Activated CD8-positive, alpha-beta T cell treated with anti-CD3 and anti-CD28 coated beads for 36 hours (primary cell): ENCODE data around the gene KIRREL3. TPM values are rescaled to one million over a fixed set of nuclear protein-coding genes. Genes with fewer than 3 reads are reported as not detected.
A peak's percentile ranks its signal among the peaks of the same experiment; 100 is the strongest.

ENCODE experiments used
- ATAC-seq: fragments of 200-7000 bp; cut with Tn5 transposase; one replicate; pipeline ENCODE4 v1.10.0; 2021; ENCODE audit warnings: mild to moderate bottlenecking, moderate library complexity
- CTCF ChIA-PET: fragments of 350-600 bp; sonication (Branson Sonifier 250); formaldehyde crosslinking; loops from one replicate; lab custom pipeline; 2021; ENCODE audit warnings: antibody characterized with exemption; lab: Charles Lee
- POLR2A ChIA-PET: fragments of 350-600 bp; sonication (Branson Sonifier 250); formaldehyde crosslinking; loops from one replicate; lab custom pipeline; 2021; ENCODE audit warnings: antibody characterized with exemption; lab: Charles Lee
- DNase-seq: peaks from one replicate; pipeline ENCODE4 v3.0.0-alpha.2; 2020
- H3K27ac Mint-ChIP-seq: one replicate; pipeline ENCODE4 v1.8.0; 2021; ENCODE audit warnings: mild to moderate bottlenecking, mixed read lengths
- H3K27me3 Mint-ChIP-seq: one replicate; pipeline ENCODE4 v1.8.0; 2021; ENCODE audit warnings: mixed read lengths
- H3K36me3 Mint-ChIP-seq: one replicate; pipeline ENCODE4 v1.8.0; 2021; ENCODE audit warnings: low read depth, mixed read lengths
- H3K4me1 Mint-ChIP-seq: one replicate; pipeline ENCODE4 v1.8.0; 2021; ENCODE audit warnings: low read depth, mixed read lengths
- H3K4me3 Mint-ChIP-seq: one replicate; pipeline ENCODE4 v1.8.0; 2021; ENCODE audit warnings: mild to moderate bottlenecking, moderate library complexity, mixed read lengths
- H3K9me3 Mint-ChIP-seq: one replicate; pipeline ENCODE4 v1.8.0; 2021; ENCODE audit warnings: mixed read lengths
- intact Hi-C: fragments of 100-400 bp; cut with micrococcal nuclease; formaldehyde crosslinking; loops from one replicate; pipeline ENCODE4 v1.10.0; 2022
- total RNA-seq, 2 experiments: library from RNA; stranded (reverse); gene quantifications; one replicate each; pipeline ENCODE4 v1.2.3, GENCODE V29; 2021
- TF ChIP-seq, protein P1 (sequence below): fragments of 200-600 bp; IDR thresholded peaks from one replicate; pipeline ENCODE4 v1.8.0; 2022; ENCODE audit warnings: antibody characterized with exemption, mild to moderate bottlenecking

Gene KIRREL3
- total RNA-seq, 2 experiments from 2014 or later = not detected

DNA sequence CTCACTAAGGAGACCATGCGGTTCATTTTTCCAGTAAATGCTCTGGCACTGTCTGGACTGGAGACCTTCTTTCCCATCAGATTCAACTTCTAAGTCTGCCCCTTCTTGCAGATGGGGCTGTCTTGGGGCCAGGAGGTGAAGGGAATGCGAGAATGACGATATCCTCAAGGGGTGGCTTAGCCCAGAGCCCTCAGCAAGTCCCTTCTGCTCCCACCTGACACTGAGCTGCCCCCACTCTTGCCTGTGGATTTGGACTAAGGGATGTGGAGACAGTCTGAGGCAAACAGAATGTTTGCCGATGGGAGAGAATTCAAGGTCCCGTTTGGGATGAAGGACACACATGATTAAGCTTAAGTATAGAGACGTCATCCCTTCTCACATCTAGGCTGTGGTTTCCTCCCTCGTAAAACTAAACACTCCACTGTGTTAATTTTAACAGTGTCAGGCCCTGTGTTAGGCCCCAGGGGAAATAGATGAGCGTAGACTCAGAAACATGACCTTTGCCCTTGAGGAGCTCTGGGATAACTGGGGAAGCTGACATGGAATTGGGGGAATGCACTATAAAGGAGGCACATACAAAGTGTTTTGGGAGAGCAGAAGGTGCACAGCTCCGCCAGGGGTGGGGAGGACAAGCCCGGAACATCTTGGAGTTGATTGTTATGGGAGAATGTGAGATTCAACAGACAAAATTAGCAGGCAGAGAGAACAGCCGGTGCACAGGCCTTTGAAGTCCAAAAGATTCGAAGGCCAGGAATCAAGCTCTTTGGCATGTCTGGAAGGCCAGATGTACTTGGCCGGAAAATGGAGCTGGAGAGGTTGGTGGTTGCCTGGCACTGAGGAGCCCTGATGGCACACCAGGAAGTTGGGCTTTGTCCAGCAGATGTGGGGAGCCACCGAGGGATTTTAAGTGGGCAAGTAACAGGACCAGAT is 573.5 kb downstream of the KIRREL3 start:
- DNase-seq (no peak), ATAC-seq (no peak)
- intact Hi-C loops = no loop called here
- CTCF ChIA-PET = interaction anchor here (1.8 kb wide), 1 partner anchor 53 kb away, joined by 5 read pairs; no protein-coding TSS in a partner anchor
- POLR2A ChIA-PET = no interaction called here
- Mint-ChIP-seq H3K27ac (no peak overlapping the region), H3K36me3 (no peaks in the 10 kb centered on the region), H3K4me3 (no peak overlapping the region), H3K27me3 (no peaks in the 10 kb centered on the region), H3K9me3 (no peaks in the 10 kb centered on the region), H3K4me1 (no peaks in the 10 kb centered on the region)
- TF ChIP-seq, protein P1, sequence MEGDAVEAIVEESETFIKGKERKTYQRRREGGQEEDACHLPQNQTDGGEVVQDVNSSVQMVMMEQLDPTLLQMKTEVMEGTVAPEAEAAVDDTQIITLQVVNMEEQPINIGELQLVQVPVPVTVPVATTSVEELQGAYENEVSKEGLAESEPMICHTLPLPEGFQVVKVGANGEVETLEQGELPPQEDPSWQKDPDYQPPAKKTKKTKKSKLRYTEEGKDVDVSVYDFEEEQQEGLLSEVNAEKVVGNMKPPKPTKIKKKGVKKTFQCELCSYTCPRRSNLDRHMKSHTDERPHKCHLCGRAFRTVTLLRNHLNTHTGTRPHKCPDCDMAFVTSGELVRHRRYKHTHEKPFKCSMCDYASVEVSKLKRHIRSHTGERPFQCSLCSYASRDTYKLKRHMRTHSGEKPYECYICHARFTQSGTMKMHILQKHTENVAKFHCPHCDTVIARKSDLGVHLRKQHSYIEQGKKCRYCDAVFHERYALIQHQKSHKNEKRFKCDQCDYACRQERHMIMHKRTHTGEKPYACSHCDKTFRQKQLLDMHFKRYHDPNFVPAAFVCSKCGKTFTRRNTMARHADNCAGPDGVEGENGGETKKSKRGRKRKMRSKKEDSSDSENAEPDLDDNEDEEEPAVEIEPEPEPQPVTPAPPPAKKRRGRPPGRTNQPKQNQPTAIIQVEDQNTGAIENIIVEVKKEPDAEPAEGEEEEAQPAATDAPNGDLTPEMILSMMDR = no peak

- H3K4me3 Mint-ChIP-seq = no peak overlapping the region
- CTCF ChIA-PET = interaction anchor here (1.8 kb wide), 1 partner anchor 54 kb away, joined by 5 read pairs; no protein-coding TSS in a partner anchor
- H3K4me1 Mint-ChIP-seq = no peaks in the 10 kb centered on the region
- no peaks in the 10 kb centered on the region for H3K9me3 Mint-ChIP-seq
- intact Hi-C loops = no loop called here
- H3K36me3 Mint-ChIP-seq = no peaks in the 10 kb centered on the region
- POLR2A ChIA-PET = no interaction called here
- TF ChIP-seq, protein P1 = no peak
- DNase-seq = no peak
- H3K27ac Mint-ChIP-seq = no peak overlapping the region
- ATAC-seq = no peak
- H3K27me3 Mint-ChIP-seq = no peaks in the 10 kb centered on the region
Observed at GRCh38 chr11:126426106-126426505, 574.5 kb downstream of the KIRREL3 start.

DNA sequence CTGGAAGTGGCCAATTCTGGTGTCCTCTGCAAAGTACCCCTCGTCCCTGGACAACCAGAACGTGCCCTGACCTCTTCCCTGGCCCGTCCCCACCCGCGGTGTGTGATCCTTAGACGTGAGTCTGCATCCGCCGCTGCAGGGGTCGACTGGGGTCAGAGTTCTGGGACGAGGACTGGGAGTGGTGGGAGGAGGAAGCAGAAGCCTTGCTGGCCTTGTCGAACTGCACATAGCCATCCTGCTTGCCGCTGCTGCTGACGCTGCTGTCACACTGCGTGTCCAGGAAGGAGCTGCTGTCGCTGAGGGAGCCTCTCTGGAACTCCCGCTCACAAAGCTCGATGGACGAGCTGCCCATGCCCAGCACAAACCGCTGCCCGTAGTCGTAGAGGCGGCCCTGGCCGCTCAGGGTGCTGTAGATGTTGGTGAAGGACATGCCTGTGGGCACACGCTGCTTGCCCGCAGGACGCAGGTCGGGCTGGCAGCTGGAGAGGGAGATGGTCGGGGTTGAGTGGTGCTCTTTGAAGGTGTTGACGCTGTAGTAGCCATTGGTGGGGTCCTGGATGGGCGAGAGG is 576.0 kb downstream of the KIRREL3 start:
- intact Hi-C loops = no loop called here
- TF ChIP-seq, protein P1 = no peak
- H3K4me3 Mint-ChIP-seq = no peak overlapping the region
- H3K27ac Mint-ChIP-seq = peak overlapping the region; percentile 22
- no peaks in the 10 kb centered on the region for H3K9me3 Mint-ChIP-seq
- H3K27me3 Mint-ChIP-seq = peaks cover 3% of the 10 kb centered on the region
- H3K4me1 Mint-ChIP-seq = peaks cover 8% of the 10 kb centered on the region
- DNase-seq (no peak), ATAC-seq (no peak)
- CTCF ChIA-PET = no interaction called here
- POLR2A ChIA-PET = no interaction called here
- no peaks in the 10 kb centered on the region for H3K36me3 Mint-ChIP-seq

DNA sequence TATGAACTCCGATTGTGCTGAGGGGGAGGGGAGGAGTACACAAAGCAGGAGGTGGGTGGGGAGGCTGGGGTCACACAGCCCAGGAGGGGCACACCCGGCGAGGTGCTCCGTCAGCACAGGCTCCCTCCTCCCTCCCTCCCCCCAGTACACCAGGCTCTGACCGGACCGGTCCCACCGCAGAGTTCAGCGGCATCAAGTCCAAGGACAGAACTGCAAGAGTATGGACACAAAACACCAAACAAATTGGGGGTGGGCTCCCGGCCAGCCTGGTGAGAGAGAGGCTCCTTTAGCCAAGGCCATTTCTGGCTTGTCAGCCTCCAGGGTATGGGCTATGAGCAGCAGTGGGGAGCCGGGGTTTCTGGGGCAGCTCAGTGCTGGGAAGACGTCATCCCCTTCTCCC is 576.8 kb downstream of the KIRREL3 start:
- ATAC-seq (no peak), DNase-seq (no peak)
- H3K4me1 Mint-ChIP-seq = peaks cover 8% of the 10 kb centered on the region
- no peaks in the 10 kb centered on the region for H3K9me3 Mint-ChIP-seq
- ChIA-PET CTCF (interaction anchor here (1.4 kb wide), 1 partner anchor 17 kb away, joined by 3 read pairs; no protein-coding TSS in a partner anchor), POLR2A (no interaction called here)
- TF ChIP-seq, protein P1 = no peak
- intact Hi-C loops = no loop called here
- H3K4me3 Mint-ChIP-seq = no peak overlapping the region
- peaks cover 3% of the 10 kb centered on the region for H3K27me3 Mint-ChIP-seq
- no peak overlapping the region for H3K27ac Mint-ChIP-seq
- no peaks in the 10 kb centered on the region for H3K36me3 Mint-ChIP-seq

DNA sequence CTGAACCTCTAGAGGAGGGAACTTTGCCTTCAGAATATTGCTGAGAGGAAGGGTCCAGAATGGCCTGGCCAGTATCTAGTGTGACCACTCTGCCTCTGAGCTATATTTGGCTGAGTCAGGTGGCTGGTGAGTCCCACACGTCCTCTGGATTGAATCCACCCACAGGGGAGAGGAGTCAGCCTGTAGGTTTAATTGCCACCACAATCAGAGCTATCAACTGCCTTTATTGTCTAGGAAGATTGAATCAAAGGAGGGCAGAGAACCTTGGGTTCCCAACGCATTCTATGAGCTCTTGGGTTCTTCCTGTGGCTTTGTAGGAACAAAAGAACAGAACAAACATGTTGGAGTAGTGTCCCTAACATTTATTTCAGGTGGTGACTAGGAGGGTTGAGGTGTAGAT is 577.4 kb downstream of the KIRREL3 start:
- DNase-seq = no peak
- Mint-ChIP-seq H3K36me3 (no peaks in the 10 kb centered on the region), H3K4me3 (no peak overlapping the region), H3K27me3 (peaks cover 4% of the 10 kb centered on the region), H3K9me3 (no peaks in the 10 kb centered on the region), H3K4me1 (peaks cover 8% of the 10 kb centered on the region), H3K27ac (no peak overlapping the region)
- intact Hi-C loops = no loop called here
- POLR2A ChIA-PET = no interaction called here
- TF ChIP-seq, protein P1 = no peak
- ATAC-seq = no peak
- CTCF ChIA-PET = interaction anchor here (1.4 kb wide), 1 partner anchor 18 kb away, joined by 3 read pairs; no protein-coding TSS in a partner anchor
